Stimulated activated CD4-positive, alpha-beta T cell treated with anti-CD3 and anti-CD28 coated beads, Interleukin-15, amount 100 ng/mL, for 1 hour (primary cell): ENCODE measurements around the gene PANK1.
"Not testable (repeated sequence)": the region's sequence is repeated elsewhere in the genome, so short reads cannot be mapped to it uniquely, and the experiment has no call there.

Source experiments
- DNase-seq, 2 donors: peaks; one replicate each; pipeline ENCODE4 v3.0.0-alpha.2; 2020; ENCODE audit warnings: low read depth in 1 of 2, low spot score in 1 of 2

PANK1 gene

DNA sequence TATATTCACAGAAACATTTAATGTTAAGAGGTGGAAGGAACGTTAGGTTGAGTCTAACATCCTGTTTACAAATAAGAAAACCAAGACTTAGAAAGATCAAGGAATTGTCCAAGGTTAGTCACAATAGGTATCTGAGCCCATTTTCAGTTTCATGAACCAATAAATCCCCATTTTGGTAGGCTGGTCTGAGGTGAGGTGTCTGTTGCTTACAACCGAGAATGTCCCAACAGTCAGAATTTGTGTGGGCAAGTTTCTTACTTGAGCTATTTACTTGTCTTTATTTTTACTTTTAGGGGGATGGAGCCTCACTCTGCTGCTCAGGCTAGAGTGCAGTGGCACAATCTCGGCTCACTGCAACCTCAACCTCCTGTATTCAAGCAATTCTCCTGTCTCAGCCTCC, 23.6 kb downstream of the PANK1 start:
- DNase-seq, result no peak

DNA sequence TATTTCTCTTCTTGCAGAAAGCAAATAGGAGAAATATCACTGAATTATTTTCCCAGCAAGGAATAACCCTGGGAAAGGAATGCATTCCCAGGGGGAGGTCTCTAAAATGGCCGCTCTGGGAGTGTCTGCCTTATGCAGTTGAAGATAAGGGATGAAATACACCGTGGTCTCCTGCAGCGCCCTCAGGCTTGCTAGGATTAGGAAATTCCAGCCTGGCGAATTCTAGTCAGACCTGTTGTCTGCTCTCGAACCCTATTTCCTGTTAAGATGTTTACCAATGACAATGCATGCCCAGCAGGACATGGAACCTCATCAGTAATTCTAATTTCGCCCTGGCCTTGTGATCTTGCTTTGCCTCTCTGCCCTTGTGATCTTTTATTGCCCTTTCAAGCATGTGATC, 24.7 kb downstream of the PANK1 start:
- not testable (repeated sequence) for DNase-seq

DNA sequence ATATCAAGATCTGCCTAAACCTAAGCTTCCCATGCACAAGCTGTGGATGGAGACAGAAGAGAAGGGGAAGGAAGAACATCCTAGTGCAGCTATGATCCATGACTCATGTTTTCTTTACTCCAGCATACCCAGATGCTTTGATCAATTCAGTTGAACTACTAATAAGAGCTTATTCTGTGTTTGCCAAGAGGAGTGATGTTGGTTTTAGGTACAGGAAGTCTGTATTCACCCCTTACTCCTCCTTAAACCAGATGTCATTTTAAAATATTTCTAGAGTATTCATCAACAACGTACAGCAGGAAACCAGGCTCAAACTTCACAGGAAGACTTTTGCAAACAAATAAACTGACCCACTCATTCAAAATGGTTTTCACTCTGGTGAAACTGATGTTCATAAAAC, 29.2 kb downstream of the PANK1 start:
- DNase-seq, result no peak

DNA sequence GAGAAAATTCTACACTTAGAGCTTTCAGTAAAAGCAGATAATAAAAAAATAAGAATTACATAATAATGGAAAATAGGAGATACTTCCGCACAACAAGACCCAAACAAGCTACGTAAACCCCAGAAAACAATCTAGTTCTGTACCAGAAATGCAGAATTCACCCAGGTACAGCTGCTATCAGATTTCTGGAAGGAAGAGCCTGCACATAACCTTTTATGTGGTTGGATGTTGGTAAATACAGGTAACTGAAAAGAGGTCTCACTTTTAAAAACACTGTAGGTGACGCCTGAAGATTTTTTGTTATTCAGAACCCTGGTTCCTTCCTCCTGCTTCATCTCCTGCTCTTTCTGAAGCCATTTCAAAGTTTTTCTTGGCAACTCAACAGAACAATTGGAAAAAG, 29.9 kb downstream of the PANK1 start:
- DNase-seq, result no peak

DNA sequence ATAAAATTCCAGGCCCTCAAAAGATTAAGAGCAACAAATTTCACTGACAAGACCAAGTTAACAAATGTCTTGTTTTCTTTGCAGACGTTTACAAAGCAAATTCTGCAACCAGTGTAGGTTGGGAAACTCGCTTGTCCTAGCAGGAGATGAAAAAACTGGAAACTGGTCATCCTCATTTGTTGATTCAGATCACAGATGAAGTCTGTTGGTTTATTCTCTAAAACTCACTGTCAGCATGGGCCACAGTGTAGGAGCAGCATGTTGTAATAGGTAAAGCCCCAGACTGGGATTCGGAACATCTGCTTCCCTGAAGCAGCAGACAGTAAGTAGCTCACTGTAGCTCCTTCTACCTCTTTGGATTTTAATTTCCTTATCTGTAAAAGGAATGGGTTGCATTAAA, 31.5 kb downstream of the PANK1 start:
- no peak for DNase-seq

DNA sequence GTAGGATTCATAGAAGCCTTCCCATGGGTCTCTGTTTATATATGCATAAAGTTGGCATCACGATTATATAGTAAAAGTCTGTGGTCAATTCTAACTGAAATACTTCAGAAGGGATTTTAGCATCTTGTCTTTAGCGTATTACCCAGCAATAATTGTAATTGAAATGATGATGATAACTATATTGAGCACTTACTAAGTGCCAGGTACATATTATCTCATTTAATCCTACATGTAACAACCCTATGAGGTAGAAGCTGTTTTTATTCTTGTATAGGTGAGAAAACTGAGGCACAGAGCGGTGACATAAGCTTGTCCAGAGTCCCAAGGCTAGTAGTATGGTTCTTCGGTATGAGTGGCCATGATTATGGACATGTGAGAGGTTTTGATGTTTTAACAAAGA, 33.8 kb downstream of the PANK1 start:
- no peak for DNase-seq

DNA sequence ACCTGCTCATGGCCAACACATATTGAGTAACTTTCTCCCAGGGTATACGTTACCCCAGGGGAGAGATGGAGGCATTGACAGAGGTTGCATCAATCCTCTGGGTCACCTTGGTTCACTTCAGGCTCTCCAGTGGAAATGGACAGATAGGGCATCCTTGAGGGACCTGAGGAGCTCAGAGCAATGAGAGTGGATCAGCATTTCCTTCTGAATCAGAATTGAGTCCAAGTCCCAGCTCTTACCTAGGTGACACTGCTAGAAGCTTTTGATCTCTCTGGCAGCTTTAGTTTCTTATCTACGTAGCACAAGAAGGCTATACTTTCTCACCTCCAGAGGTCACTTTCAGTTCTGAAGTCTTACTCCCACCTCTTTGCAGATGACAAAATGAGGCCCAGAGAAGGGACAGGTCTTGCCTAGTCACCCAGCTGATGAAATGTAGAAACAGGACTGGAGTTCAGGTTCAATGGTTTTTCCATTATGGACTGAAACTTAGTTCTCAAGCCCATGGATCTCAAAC, 35.2 kb downstream of the PANK1 start:
- DNase-seq, result no peak

DNA sequence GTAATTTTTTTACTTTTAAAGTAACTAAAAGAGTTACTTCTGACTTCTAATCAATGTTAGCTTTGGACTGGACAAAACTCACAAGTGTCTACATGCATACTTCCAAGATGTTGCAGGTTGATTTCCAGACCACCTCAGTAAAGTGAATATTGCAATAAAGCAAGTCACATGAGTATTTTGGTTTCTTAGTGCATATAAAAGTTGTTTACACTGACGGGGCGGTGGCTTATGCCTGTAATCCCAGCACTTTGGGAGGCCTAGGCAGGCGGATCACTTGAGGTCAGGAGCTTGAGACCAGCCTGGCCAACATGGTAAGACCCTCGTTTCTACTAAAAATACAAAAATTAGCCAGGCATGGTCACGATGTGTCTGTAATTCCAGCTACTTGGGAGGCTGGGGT, 40.8 kb downstream of the PANK1 start:
- no peak for DNase-seq

DNA sequence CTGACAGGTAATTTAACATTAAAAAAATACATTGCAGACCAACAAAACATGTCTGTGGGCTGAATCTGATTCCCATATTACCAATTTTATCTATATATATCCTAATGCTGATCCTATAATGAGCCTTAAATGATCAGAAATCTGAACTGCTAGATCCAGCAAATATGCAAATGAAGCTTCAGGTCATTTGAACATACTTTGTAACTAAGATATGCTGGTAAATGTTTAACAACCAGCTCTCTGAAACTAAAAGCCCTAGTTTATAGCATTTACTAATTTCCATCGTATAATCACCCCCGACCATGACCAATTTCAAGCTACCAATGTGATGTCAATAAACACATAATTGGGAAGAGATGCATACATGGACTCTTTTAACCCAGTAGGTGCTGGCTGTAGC, 42.1 kb downstream of the PANK1 start:
- DNase-seq, result no peak

DNA sequence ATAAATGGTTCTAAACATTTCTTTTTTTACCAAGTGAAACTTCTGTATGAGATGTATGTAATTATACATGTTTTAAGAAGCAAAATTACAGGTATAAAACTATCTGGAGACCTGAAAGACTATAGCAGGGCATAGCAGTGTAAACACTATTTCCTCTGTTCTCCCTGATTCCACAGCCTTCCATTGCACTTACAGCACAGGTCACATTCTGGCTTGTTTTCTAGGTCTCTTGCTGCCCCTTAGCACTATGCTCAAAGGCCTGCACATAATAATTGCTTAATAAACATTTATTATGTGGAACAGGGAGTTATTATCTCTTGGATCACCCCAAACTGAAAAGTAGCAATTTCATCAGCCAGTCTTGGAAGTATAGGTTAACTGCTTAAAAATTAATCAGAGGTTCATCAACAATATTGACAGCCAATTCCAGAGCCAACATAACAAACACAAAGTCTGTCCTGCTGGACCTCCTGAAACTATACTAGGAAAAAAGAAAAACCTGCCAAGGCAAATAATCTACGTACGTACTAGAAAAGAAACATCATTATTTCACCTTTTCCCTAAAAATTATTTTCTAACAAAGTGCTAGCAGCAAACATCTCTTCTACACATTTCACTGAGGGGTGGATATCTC, 43.2 kb downstream of the PANK1 start:
- DNase-seq, result no peak

DNA sequence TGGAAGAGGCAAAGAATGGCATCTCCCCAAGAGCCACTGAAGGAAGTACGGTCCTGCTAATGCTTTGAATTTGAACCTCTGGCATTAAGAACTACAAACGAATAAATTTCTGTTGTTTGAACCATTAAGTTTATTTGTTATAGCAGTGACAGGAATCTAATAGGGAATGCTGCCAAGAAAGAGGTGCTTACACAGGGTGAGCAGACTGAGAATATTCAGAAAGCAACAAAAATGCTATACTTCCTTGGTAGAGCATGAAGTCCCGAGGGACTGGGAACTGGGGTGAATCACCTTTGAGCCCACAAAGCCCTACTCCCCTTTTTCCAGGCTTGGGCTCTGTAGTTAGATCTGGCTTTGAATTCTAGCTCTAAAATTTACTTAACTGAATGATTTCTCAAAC, 45.0 kb downstream of the PANK1 start:
- DNase-seq, result no peak

DNA sequence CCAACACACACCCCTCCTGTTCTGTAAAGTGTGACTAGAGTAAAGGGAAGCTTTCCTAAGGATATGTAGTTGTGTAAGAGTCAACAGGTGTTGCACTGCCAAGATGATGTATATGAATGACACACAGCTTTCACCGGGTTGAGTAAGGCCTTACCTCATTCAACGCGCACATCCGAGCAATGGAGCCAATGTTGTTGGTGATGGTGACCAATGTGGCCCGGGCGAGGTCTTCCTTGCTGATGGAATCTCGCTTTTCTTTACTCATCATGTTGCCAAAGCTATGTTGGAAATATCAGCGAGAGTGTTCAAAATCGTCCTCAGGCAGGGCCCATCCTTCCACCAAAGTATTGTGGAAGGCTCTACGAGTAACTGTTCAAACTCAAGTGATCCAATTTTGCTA, 52.0 kb downstream of the PANK1 start:
- DNase-seq, result no peak

DNA sequence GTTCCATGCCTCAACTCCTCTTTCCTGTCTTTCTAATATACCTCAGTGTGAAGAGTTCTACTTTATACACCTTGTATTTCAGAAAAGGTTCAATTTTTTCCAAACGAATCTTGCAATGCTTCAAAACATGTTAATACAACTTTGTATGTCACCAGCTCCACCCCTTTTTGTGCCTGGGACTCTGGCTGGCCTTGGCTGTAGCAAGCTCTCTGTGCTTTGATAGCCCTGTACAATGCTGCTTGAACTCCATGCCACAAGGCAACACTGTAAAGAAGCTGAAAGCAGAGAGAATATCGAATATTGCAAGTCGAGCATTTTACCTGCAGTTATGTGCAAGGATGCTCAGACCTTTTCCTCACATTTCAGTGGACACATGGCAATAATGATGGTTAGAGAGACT, 52.5 kb downstream of the PANK1 start:
- DNase-seq, result no peak

DNA sequence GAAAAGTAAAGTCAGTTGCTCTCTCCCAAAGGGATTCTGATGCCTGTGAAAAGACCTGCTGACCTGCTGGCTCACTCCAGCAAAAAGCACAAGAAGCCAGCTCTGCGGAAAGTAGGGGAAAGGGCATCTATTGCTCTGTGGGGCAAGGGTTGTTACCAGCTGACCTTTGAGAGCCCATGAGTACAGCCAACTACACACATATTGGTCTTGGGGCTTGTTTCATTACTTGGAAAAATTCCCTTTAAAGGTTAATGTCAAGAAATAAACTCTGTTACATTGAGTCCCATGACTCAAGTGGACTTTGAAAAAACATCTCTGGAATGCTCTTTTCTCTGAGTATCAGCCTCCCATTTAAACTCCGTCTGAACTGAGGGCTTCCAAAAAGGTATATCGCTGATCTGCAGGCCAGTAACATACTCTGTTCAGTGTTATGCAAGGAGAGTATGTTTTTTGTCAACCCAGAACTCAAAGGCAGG, 53.2 kb downstream of the PANK1 start:
- DNase-seq, result no peak

DNA sequence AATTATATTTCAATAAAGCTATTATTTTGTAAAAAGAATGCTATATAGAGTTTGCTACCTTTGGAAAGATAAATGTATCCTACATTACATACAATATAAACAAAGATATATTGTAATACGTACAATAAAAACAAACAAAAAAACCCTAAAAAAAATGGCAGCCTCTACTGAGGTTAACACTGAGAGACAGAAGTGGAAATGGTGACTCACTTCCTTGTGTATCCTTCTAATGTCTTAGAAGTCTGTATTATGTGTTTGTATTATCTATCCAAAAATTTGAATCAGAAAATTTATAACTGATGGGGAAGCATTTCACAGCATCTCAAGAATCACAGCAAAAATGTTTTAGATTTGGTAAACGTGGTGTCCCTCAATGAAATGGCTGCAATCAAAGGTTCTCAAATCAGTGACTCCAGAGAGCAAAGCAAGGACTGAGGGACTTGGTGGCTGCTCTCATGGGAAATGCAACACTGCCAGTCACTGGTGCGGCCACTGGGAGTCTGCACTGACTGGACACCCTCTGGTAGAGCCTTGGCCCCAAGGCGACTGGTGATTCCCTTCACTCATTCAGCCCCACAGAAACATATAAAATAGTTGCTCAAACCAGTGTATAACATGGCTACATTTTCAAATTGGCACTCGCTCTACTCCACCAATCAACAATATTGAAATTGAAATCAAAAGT, 53.8 kb downstream of the PANK1 start:
- DNase-seq, result no peak

DNA sequence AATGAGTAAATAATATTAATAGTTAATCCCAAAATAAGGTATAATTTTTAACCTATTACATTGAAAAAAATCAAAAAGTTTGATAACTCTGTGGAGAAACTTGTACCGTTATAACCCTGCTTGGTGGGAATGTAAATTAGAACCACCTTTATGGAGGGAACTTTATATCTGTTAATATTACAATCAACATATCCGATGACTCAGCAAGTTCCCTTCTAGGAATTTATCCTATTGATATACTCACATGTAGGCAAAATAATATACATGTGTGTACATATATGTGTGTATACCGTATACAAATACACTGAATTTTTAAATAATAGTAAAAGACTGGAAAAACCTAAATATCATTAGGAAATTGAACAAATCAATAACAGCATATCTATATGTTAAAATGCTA, 54.7 kb downstream of the PANK1 start:
- no peak for DNase-seq

DNA sequence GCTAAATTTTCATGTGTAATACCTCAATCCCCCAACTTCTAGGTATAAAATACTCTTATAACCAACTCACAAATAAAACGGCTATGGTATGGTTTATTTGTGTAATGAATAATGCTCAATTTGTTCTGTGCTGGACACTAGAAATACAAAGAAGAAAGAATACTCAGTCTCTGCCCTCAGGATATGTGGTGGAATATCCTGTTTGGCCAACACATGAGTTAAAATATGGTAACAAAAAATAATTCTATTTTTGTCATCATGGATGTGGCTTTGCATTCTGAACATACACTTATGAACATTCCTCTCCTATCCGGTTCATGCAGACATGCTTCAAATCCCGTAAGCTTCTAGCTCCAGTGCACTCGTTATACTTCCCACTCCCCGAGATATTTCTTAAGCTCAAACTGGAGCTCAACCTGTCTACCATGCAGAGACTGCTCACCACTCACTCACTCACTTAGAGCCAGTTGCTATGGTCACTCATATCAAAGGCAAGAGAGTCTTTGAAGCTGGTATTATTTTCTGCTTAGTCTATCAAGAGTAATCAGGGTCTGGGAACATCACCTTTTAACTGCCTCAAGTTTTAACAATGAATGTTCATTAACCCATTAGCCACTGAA, 55.8 kb downstream of the PANK1 start:
- DNase-seq, result no peak

DNA sequence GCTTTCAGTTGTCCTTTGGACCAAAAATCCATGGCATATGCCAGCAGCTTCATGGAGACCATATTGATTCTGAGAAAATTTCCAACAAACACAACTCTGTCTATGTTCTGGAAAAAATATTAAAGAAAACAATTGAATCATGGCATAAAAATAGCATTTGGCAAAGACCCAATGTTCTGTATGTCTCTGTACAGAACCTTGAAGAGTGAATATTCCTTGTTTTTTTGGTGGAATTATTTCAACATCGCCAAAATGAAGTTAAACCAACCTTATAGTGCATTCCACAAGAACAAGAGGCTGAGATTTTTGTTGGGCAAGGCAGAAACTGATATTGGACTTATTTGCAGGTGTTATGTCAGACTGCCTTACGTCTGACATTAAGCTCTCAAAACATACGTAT, 56.4 kb downstream of the PANK1 start:
- no peak for DNase-seq

DNA sequence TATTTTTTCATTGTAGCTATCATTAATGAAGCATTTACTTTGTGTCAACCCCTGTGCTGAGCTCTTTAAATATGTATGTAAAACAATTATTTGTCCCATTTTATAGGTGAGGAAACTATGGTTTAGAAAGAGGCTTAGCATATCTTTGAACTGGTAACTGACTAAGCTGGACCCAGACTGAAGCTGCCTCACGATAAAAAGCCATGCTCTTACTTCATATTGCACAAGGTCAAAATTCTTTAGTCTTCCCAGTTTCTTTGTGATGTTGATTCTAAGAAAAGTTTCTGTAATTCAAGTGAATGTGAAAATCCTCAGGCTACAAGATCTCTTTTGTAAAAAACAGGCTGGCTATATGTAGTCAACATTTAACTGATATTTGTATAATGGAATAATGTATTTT, 63.0 kb downstream of the PANK1 start:
- DNase-seq, result no peak

DNA sequence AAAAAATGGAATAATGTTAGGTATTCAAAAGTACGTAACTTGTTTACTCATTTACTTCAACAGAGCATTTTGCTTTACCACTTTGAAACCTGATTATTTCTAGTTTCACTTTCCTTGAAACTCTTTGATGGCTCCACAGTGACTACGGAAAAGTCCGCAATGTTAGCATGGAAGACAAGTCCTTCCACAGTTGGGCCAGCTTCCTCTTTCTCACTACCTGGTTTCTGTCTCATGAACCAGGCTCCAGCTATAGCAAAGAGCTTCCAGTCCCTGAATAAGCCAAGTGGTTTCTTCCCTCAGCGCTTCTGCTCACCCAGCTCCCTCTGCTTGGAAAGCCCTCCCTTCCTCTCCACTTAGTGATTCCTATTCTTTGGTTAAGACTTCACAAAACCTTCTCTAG, 64.8 kb downstream of the PANK1 start:
- DNase-seq, result no peak

DNA sequence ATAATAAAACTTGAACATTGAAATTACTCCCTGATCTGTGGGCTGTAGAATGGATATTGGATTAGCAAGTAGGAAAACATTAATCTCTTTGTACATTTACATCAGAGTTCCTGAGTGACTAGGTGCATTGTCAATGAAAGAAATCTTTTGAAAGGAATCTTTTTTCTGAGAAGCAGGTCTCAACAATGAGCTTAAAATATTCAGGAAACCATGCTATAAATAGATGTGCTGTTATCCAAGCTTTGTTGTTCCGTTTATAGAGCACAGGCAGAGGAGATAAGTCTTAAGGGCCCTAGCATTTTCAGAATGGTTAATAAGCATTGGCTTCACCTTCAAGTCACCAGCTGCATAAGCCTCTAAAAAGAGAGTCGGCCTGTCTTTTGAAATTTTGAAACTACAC, 68.3 kb downstream of the PANK1 start:
- no peak for DNase-seq

DNA sequence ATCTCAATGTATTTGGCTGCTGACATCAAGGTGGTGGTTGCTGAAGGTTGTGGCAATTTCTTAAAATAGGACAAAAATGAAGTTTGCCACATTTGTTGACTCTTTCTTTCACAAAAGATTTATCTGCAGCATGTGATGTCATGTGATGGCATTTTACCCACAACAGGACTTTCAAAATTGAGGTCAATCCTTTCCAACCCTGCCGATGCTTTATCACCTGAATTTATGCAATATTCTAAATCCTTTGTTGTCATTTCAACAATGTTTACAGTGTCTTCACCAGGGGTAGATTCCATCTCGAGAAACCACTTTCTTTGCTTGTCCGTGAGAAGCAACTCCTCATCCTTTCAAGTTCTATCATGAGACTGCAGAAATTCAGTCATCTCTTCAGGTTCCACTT, 69.0 kb downstream of the PANK1 start:
- no peak for DNase-seq

DNA sequence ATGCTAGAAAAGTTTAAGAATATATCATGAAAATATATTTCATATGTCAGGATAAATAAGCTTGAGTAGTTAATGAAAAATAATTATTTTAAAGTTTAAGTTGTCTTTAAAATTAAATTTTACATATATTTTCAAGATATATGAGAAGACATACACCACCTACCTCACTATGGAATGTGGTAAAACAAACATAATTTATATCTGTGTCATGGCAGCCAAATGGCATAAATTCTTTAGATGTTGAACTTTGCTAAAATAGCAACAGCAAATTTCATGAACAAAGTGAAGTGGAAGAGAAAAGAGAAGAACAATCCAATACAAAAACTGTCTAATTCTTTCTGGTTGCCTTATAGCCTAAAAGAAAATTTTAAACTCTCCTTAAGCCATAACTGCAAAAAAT, 70.0 kb downstream of the PANK1 start:
- no peak for DNase-seq
